CD4-positive, alpha-beta T cell (primary cell): Measurements from ENCODE around the gene CDR2. TPM values are rescaled to one million over a fixed set of nuclear protein-coding genes. Genes with fewer than 3 reads are reported as not detected.

Experiments used
- ATAC-seq: fragments of 200-7000 bp; cut with Tn5 transposase; one replicate; pipeline ENCODE4 v1.10.0; 2022; ENCODE audit warnings: mild to moderate bottlenecking; ENCODE audit not compliant: poor library complexity
- CTCF ChIA-PET: fragments of 350-600 bp; sonication (Branson Sonifier 250); formaldehyde crosslinking; loops from one replicate; lab custom pipeline; 2021; ENCODE audit warnings: antibody characterized with exemption, inconsistent platforms; lab: Charles Lee
- POLR2A ChIA-PET: fragments of 350-600 bp; sonication (Branson Sonifier 250); formaldehyde crosslinking; loops from one replicate; lab custom pipeline; 2021; ENCODE audit warnings: antibody characterized with exemption, inconsistent platforms; lab: Charles Lee
- DNase-seq, 14 experiments: peaks; one replicate each; pipeline ENCODE4 v3.0.0-alpha.2; 2013 to 2020; ENCODE audit warnings: mixed read lengths in 2 of 14
- H3K27ac ChIP-seq, 2 donors: one replicate each; pipeline versions ENCODE4 v1.5.1 to v1.7.0; 2013; ENCODE audit warnings: low read length in 2 of 2, low read depth in 1 of 2, mild to moderate bottlenecking in 1 of 2
- H3K27me3 ChIP-seq, 2 experiments: 1 replicate in 1 of 2; 2 replicates in 1 of 2; pipeline versions ENCODE4 v1.6.1 to v1.7.0; 2013; ENCODE audit warnings: low read length in 2 of 2, control low read depth in 1 of 2, mild to moderate bottlenecking in 1 of 2, moderate library complexity in 1 of 2; ENCODE audit not compliant: insufficient read depth in 2 of 2, control insufficient read depth in 1 of 2
- H3K36me3 ChIP-seq: one replicate; pipeline ENCODE4 v1.6.1; 2013; ENCODE audit warnings: low read length, control low read depth; ENCODE audit not compliant: insufficient read depth
- H3K4me1 ChIP-seq: one replicate; pipeline ENCODE4 v1.6.1; 2013; ENCODE audit warnings: low read length, control low read depth; ENCODE audit not compliant: insufficient read depth
- H3K4me3 ChIP-seq: one replicate; pipeline ENCODE4 v1.5.1; 2013; ENCODE audit warnings: mild to moderate bottlenecking, low read length, moderate library complexity
- H3K9me3 ChIP-seq, 2 experiments: 1 replicate in 1 of 2; 2 replicates in 1 of 2; pipeline versions ENCODE4 v1.6.1 to v1.7.0; 2013; ENCODE audit warnings: low read length in 2 of 2, mild to moderate bottlenecking in 2 of 2, control low read depth in 1 of 2, moderate library complexity in 1 of 2; ENCODE audit not compliant: control insufficient read depth in 1 of 2, insufficient read depth in 1 of 2
- H3K27ac Mint-ChIP-seq: one replicate; pipeline ENCODE4 v1.8.0; 2020; ENCODE audit warnings: mixed read lengths
- H3K27me3 Mint-ChIP-seq: one replicate; pipeline ENCODE4 v1.8.0; 2021; ENCODE audit warnings: mixed read lengths
- H3K36me3 Mint-ChIP-seq: one replicate; pipeline ENCODE4 v1.8.0; 2021; ENCODE audit warnings: low read depth, mixed read lengths
- H3K4me1 Mint-ChIP-seq: one replicate; pipeline ENCODE4 v1.8.0; 2021; ENCODE audit warnings: low read depth, mixed read lengths
- H3K4me3 Mint-ChIP-seq: one replicate; pipeline ENCODE4 v1.8.0; 2020; ENCODE audit warnings: mild to moderate bottlenecking, mixed read lengths
- H3K9me3 Mint-ChIP-seq: one replicate; pipeline ENCODE4 v1.8.0; 2020; ENCODE audit warnings: mixed read lengths
- intact Hi-C, 2 experiments: fragments of 100-400 bp; cut with DNase I in 1 of 2; cut with micrococcal nuclease in 1 of 2; formaldehyde crosslinking; loops; one replicate each; pipeline versions ENCODE4 v1.15.1 to v1.9.0; 2023 to 2025; cut with DNase I, micrococcal nuclease
- total RNA-seq, 174 experiments: library from RNA in 2 of 174; stranded (reverse) in 2 of 174; gene quantifications; one replicate each; pipeline ENCODE4 v1.2.3 and lab custom pipeline; 2021 to 2026
- TF ChIP-seq, protein P1 (sequence below): fragments of 200-600 bp; IDR thresholded peaks from one replicate; pipeline ENCODE4 v1.8.0; 2022; ENCODE audit warnings: antibody characterized with exemption, mild to moderate bottlenecking

CDR2 gene
- total RNA-seq, 2 experiments from 2014 or later: 104 to 113 TPM

DNA sequence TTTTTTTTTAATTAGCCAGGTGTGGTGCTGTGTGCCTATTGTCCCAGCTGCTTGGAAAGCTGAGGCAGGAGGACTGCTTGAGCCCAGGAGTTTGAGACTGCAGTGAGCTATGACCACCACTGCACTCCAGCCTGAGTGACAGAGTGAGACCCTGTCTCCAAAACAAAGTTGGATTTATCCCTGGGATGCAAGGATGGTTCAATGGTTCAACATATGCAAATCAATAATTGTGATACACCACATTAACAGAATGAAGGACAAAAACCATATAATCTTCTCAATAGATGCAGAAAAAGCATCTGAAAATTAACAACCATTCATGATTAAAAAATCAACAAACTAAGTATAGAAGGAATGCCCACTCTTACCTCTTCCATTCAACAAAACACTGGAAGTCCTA lies 33.5 kb downstream of the CDR2 start:
- ATAC-seq (no peak), DNase-seq (no peak)
- H3K27me3 Mint-ChIP-seq: no peaks in the 10 kb centered on the region
- peaks cover 24% of the 10 kb centered on the region for H3K9me3 Mint-ChIP-seq
- peaks cover 22% of the 10 kb centered on the region for H3K36me3 ChIP-seq
- peak overlapping the region; percentile 85 for H3K27ac Mint-ChIP-seq
- POLR2A ChIA-PET: no interaction called here
- H3K27me3 ChIP-seq: no peaks in the 10 kb centered on the region
- H3K4me3 ChIP-seq: no peak overlapping the region
- H3K4me1 ChIP-seq: no peaks in the 10 kb centered on the region
- peaks cover 39% of the 10 kb centered on the region for H3K4me1 Mint-ChIP-seq
- CTCF ChIA-PET: interaction anchor here (0.7 kb wide), 2 partner anchors 11 to 378 kb away, joined by 3 to 4 read pairs; no protein-coding TSS in a partner anchor
- TF ChIP-seq, protein P1, sequence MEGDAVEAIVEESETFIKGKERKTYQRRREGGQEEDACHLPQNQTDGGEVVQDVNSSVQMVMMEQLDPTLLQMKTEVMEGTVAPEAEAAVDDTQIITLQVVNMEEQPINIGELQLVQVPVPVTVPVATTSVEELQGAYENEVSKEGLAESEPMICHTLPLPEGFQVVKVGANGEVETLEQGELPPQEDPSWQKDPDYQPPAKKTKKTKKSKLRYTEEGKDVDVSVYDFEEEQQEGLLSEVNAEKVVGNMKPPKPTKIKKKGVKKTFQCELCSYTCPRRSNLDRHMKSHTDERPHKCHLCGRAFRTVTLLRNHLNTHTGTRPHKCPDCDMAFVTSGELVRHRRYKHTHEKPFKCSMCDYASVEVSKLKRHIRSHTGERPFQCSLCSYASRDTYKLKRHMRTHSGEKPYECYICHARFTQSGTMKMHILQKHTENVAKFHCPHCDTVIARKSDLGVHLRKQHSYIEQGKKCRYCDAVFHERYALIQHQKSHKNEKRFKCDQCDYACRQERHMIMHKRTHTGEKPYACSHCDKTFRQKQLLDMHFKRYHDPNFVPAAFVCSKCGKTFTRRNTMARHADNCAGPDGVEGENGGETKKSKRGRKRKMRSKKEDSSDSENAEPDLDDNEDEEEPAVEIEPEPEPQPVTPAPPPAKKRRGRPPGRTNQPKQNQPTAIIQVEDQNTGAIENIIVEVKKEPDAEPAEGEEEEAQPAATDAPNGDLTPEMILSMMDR: no peak
- H3K4me3 Mint-ChIP-seq: no peak overlapping the region
- H3K36me3 Mint-ChIP-seq: peaks cover 94% of the 10 kb centered on the region
- H3K27ac ChIP-seq: no peak overlapping the region
- H3K9me3 ChIP-seq: peaks cover 23 to 41% of the 10 kb centered on the region in 2 experiments
- intact Hi-C loops: no loop called here

- intact Hi-C loops: no loop called here
- TF ChIP-seq, protein P1: no peak
- H3K4me1 Mint-ChIP-seq: peaks cover 42% of the 10 kb centered on the region
These were observed 36.4 kb downstream of the CDR2 start for GRCh38 chr16:22337849-22338635.

DNA sequence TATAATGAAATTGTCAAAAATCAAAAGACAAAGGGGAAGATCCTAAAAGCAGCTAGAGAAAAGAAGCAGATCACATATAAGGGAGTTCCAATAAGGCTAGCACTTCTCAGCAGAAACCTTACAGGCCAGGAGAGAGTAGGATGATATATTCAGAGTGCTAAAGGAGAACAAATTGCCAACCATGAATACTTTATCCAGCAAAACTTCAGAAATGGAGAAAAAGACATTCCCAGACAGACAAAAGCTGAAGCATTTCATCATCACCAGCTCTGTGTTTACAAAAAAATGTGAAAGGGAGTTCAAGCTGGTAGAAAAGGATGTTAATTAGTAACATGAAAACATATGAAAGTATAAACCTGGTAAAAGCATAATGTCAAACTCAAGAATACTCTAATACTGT lies 37.4 kb downstream of the CDR2 start:
- H3K4me3 ChIP-seq: no peak overlapping the region
- H3K27me3 ChIP-seq: no peaks in the 10 kb centered on the region
- Mint-ChIP-seq H3K9me3 (peaks cover 24% of the 10 kb centered on the region), H3K36me3 (peaks cover 95% of the 10 kb centered on the region), H3K4me3 (no peak overlapping the region), H3K27me3 (no peaks in the 10 kb centered on the region), H3K27ac (no peak overlapping the region), H3K4me1 (peaks cover 32% of the 10 kb centered on the region)
- DNase-seq (no peak), ATAC-seq (no peak)
- no peak overlapping the region for H3K27ac ChIP-seq
- POLR2A ChIA-PET: interaction anchor here (1.2 to 1.9 kb wide), 6 partner anchors 16 to 38 kb away, joined by 4 to 10 read pairs (median 6); no protein-coding TSS in a partner anchor
- intact Hi-C loops: no loop called here
- H3K9me3 ChIP-seq: peaks cover 29 to 43% of the 10 kb centered on the region in 2 experiments
- TF ChIP-seq, protein P1: no peak
- peaks cover 40% of the 10 kb centered on the region for H3K36me3 ChIP-seq
- CTCF ChIA-PET: interaction anchor here (1.4 kb wide), 1 partner anchor 16 kb away, joined by 5 read pairs; no protein-coding TSS in a partner anchor
- no peaks in the 10 kb centered on the region for H3K4me1 ChIP-seq

More at GRCh38 chr16:22337849-22338635, 36.4 kb downstream of the CDR2 start:
- Mint-ChIP-seq H3K27ac (peak overlapping the region; percentile 73), H3K9me3 (peaks cover 24% of the 10 kb centered on the region), H3K27me3 (no peaks in the 10 kb centered on the region), H3K4me3 (no peak overlapping the region), H3K36me3 (peaks cover 97% of the 10 kb centered on the region)
- Histone ChIP-seq H3K36me3 (peaks cover 37% of the 10 kb centered on the region), H3K4me3 (no peak overlapping the region), H3K27me3 (no peaks in the 10 kb centered on the region), H3K9me3 (peaks cover 29 to 43% of the 10 kb centered on the region in 2 experiments), H3K27ac (no peak overlapping the region), H3K4me1 (no peaks in the 10 kb centered on the region)
- ATAC-seq (no peak), DNase-seq (no peak)
- ChIA-PET CTCF (interaction anchor here (0.6 to 2.1 kb wide), 6 partner anchors 8 to 183 kb away, joined by 3 to 7 read pairs (median 4); no protein-coding TSS in a partner anchor), POLR2A (interaction anchor here (0.6 to 1.9 kb wide), 6 partner anchors 15 to 761 kb away, joined by 3 to 10 read pairs (median 6); no protein-coding TSS in a partner anchor)
